Thyroid gland (tissue), 4 donors: ENCODE results near the gene TMA7B. TPM values are rescaled to one million over a fixed set of nuclear protein-coding genes. Genes with fewer than 3 reads are reported as not detected.

Experiments
- DNase-seq, 2 donors: peaks; one replicate each; pipeline ENCODE4 v3.0.0-alpha.2; 2019
- H3K27ac ChIP-seq, 3 donors: fragments of 200-600 bp; sonication (generic); 1 replicate in 2 of 3; 2 replicates in 1 of 3; pipeline ENCODE4 v1.5.1; 2016 to 2019; ENCODE audit warnings: mild to moderate bottlenecking in 1 of 3, moderate library complexity in 1 of 3
- H3K27me3 ChIP-seq: fragments of 200-600 bp; sonication (generic); one replicate; pipeline ENCODE4 v1.5.1; 2019
- H3K36me3 ChIP-seq, 2 donors: fragments of 200-600 bp; sonication (generic); one replicate each; pipeline ENCODE4 v1.5.1; 2016 to 2019
- H3K4me1 ChIP-seq, 2 donors: fragments of 200-600 bp; sonication (generic); one replicate each; pipeline ENCODE4 v1.5.1; 2017 to 2019
- H3K4me3 ChIP-seq, 3 donors: fragments of 200-600 bp; sonication (generic); replicated peaks in 1 of 3; 1 replicate in 2 of 3; 2 replicates in 1 of 3; pipeline ENCODE4 v1.5.1; 2016; ENCODE audit warnings: mild to moderate bottlenecking in 1 of 3
- H3K9me3 ChIP-seq: fragments of 200-600 bp; sonication (generic); one replicate; pipeline ENCODE4 v1.5.1; 2017
- CTCF ChIP-seq, 6 experiments: fragments of 200-600 bp in 3 of 6; fragments of 450-650 bp in 3 of 6; sonication (generic) in 3 of 6; IDR thresholded peaks; one replicate each; pipeline ENCODE4 v1.5.1; 2016 to 2019; ENCODE audit warnings: antibody characterized with exemption in 6 of 6, mild to moderate bottlenecking in 2 of 6, inconsistent platforms in 1 of 6, moderate library complexity in 1 of 6
- POLR2A ChIP-seq, 2 donors: fragments of 450-650 bp; IDR thresholded peaks; one replicate each; pipeline ENCODE4 v1.6.1; 2017; ENCODE audit warnings: antibody characterized with exemption in 2 of 2, mild to moderate bottlenecking in 2 of 2, moderate library complexity in 1 of 2
- WGBS, 2 donors: methylation state at CpG; one replicate each; pipeline ENCODE4 v1.1.5; 2017; 5-methylcytosine and 5-hydroxymethylcytosine counted together
- intact Hi-C: fragments of 100-400 bp; cut with DNase I; formaldehyde crosslinking; loops from one replicate; pipeline ENCODE4 v1.15.1; 2023
- total RNA-seq, 4 donors: library from RNA; depleted of rRNA; stranded (reverse); fragments of >200 nt; gene quantifications; one replicate each; pipeline ENCODE4 v1.2.3, GENCODE V29; 2016

The TMA7B gene
- total RNA-seq, 4 donors from 2014 or later, result 0.59 TPM; not detected in 3

GRCh38 chr22:40010746-40011145 is 50.5 kb downstream of the TMA7B start:
- H3K27me3 ChIP-seq, result no peaks in the 10 kb centered on the region
- 40 to 51% methylated on average over 6 of the region's 6 CpGs for WGBS, 2 donors
- H3K4me1 ChIP-seq, result peaks cover 45 to 54% of the 10 kb centered on the region in 2 donors
- H3K4me3 ChIP-seq, result no peak overlapping the region
- peak; percentile 48 to 51 for DNase-seq
- H3K9me3 ChIP-seq, result no peaks in the 10 kb centered on the region
- H3K27ac ChIP-seq, result peak overlapping the region; percentile 49 to 76 (median 59)
- no peaks in the 10 kb centered on the region for H3K36me3 ChIP-seq
- no peak for TF ChIP-seq POLR2A (IDR thresholded peaks at IDR 0.05)
- TF ChIP-seq CTCF (IDR thresholded peaks at IDR 0.05), result no peak
- intact Hi-C loops, result no loop called here

Other genes starting within 250 kb of the TMA7B start
- gene ENTHD1, start 66.6 kb upstream of the TMA7B start, total RNA-seq, result 1 to 10 TPM in 1 of 4 donors, not detected in 3; 1.3 TPM
- 1 to 10 TPM in 2 of 4 donors, under 1 TPM in 2; 0.27 to 7.2 (median 0.96) TPM for gene GRAP2, start 59.3 kb upstream of the TMA7B start, total RNA-seq
- gene FAM83F, start 34.6 kb downstream of the TMA7B start, total RNA-seq, result 10 to 100 TPM; 19.2 to 35.6 (median 26.1) TPM
- gene TNRC6B, start 217.5 kb downstream of the TMA7B start, total RNA-seq, result 100 to 1,000 TPM in 2 of 4 donors, 10 to 100 TPM in 2; 46.1 to 202 (median 114) TPM